Fibroblast of skin of left quadriceps (primary cell): ENCODE data around the gene MAP1LC3C.
A peak's percentile ranks its signal among the peaks of the same experiment; 100 is the strongest.

Experiments
- DNase-seq, 2 experiments: peaks; one replicate each; pipeline ENCODE4 v3.0.0-alpha.2; 2013; ENCODE audit warnings: low read depth in 2 of 2

MAP1LC3C gene

GRCh38 chr1:241999026-241999425 is at the start of gene MAP1LC3C:
TSS of gene MAP1LC3C (minus strand) at chr1:241999098. CDS start at chr1:241999008, 90 bp downstream.
- no peak for DNase-seq

GRCh38 chr1:242043165-242043564 is 44.3 kb upstream of the MAP1LC3C start:
- DNase-seq: no peak

DNA sequence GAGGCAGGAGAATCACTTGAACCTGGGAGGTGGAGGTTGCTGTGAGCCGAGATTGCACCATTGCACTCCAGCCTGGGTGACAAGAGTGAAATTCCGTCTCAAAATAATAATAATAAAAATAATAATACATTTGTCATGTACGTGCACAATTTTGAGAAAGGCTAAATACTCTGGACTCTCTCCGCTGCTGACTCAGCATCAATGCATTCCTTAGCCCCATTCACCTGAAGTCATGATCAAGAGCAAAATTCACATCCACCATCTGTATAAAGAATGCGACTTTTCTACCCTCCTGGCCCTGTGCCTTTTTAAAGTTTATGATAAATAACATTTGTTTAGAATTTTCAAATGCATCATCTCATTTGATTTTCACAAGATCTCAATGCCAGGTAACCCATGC is 35.5 kb upstream of the MAP1LC3C start:
- no peak for DNase-seq

DNA sequence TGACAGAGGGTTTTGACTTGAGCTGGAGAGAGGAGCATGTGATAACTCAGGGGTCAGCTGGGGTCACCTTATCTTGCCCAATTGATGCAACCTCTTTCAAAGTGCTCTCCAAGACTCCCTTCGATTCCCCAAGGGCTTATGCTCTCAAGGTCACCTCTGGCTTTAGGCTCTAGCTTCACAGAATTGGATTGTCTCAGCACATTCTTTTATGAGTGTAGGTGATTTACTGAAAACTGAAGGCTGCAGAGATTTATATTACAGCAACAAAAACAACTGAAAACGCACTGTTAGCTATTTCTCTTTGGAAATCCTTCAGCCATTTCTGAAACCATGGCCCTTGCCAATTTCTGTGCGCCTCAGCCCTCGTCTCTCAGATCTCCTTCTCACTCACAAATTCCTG is 34.5 kb upstream of the MAP1LC3C start:
- no peak for DNase-seq

DNA sequence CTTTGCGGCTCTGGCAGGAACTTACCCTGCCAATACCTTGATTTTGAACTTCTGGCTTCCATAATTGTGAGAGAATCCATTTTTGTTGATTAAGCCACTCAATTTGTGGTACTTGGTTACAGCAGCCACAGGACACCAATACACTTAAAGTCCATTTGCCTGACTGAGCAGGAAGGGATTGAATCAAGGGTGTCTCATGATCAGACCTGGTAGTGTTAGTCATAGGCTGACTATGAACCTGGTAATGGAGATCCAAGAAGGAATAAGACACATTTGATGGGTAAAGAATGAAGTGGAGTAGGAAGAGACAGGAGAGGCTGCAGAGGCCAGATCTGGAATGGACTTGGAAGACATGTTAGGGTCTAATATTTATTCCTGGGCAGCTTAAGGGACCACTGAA is 31.2 kb upstream of the MAP1LC3C start:
- no peak for DNase-seq

DNA sequence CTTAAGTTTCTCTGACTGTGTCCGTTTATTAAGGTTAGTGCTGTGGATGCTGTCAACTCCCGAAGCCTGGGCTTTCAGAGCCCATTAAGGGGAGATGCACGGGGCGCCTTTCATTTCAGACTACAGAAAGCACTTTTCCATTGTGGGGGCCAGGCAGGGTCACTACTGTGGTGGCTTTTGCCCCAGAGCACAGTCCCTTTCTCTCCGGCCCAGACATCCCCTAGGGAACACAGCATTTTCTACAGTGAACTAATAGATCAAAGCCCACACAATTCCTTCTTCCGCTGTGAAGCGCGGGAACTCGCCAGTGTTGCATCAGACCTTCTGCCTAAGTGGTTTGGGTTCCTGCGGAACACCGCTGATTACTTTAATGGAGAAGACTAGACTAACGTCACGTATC is 26.8 kb upstream of the MAP1LC3C start:
- no peak for DNase-seq

DNA sequence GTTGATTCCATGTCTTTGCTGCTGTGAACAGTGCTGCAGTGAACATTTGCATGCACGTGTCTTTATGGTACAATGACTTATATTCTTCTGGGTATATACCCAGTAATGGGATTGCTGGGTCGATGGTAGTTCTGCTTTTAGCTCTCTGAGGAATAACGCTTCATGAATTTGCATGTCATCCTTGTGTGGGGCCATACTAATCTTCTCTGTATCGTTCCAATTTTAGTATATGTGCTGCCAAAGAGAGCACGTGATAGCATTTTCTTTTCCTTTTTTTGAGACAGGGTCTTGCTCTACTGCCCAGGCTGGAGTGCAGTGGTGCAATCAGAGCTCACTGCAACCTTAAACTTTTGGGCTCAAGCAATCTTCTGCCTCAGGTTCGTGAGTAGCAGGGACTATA is 24.9 kb upstream of the MAP1LC3C start:
- no peak for DNase-seq

DNA sequence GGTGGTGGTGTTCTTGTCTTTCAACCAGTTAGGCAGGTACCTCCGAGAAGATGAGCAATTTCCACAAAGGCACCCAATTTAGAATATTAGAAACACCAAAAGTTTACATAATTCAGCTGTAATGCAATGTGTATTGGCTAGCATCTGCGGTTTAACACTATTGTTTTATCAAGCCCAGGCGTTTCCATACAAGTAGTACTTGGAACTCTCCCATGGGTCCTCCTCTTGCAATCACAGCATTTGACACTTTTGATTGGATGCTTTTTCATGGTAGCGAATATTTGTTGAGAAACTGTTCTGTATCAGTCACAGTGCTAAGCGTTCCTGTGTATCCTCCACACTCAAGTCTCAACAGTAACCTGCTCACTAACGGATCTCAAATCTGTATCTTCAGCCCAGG is 20.1 kb upstream of the MAP1LC3C start:
- DNase-seq: no peak

- no peak for DNase-seq
These were observed 18.8 kb upstream of the MAP1LC3C start for GRCh38 chr1:242017580-242018233.

- DNase-seq: no peak
These were observed 17.6 kb upstream of the MAP1LC3C start for GRCh38 chr1:242016479-242016878.

DNA sequence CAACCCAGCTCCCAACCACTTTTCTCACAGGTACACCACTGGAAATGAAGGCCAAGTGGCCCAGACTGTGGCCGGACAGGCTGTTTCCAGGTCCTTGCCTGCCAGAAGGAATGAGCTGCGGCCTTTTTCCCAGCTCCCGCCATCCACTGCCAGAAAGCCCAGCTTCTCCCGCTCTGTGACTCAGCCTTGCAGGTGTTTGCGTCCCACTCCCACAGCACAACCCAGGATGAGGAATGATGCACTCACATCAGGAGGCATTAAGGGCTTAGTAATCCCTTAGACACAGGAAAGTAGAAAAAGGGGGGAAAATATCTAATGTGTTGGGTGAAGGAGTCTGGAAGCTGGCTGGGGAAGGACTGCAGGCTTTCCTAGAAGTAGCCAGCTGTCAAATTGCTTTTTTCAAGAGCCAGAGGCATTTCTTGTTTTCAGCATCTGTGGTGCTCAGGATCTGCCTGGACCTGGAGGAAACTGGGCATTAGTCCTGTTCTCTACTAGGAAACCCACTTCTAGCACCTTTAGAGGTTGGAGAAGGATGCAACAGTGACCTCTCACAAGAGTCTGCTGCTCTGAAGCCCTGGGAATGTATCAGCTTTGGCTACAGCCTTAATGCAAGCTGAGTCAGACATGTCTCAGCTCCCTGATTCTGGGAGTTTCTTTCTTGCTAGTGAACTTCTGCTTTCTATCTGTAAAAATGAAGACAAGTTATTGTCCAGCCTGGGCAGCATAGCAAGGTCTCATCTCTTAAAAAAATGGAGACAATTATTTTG is 13.2 kb upstream of the MAP1LC3C start:
- DNase-seq: no peak

DNA sequence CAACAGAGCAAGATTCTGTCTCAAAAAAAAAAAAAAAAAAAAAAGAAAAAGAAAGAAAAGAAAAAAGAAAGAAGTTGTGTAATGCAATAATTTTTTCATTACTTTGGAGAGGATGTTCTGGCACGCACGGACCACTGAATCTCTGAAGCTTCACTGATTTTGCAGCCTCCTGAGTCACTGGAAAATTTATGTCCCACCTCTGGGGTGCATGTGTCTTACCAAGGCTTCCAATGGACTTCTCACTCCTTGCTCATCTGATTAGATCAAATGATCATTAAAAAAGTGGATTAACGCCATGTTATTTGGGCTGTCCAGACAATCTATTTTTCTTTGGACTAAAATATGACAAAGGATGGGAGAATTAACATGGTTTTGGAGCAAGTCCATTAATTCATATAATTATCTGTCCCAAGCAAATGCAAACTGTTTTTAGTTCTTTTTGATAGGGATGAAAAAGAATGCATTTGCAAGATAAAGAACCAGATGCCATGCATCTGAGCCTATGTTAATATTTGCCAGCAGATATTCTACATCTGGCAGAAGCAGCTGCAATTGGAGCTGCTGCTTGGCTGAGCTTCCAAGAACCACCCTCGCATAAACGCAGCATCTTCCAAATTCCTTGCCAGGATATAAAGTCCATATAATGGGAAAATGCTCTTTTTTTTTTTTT is 10.1 kb upstream of the MAP1LC3C start:
- DNase-seq: no peak

- DNase-seq: no peak
These were observed 8.1 kb upstream of the MAP1LC3C start for GRCh38 chr1:242006976-242007375.

DNA sequence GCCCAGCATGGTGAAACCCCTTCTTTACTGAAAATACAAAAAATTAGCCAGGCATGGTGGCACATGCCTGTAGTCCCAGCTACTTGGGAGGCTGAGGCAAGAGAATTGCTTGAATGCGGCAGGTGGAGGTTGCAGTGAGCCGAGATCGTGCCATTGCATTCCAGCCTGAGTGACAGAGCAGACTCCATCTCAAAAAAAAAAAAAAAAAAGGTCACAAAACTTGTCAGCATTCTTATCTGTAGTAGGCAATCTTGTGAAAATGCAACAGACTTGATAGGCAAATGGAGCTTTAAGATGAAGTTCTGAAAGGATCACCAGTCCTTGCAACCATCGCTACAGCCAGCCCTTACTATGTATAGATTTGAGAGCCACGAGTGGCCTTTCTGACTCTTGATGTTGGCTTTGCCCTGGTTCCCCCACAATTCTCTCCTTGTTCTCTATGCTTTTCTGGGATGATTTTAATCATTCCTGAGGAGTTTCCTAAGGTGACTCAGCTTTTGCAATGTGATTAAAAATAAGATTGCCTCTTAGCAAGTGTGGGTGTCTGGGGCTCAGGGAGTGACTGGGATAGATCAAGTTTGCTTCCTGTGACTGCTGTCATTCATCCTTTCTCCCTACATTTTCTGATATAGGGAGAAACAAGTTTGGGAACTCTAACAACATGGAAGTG is 7.1 kb upstream of the MAP1LC3C start:
- DNase-seq: no peak

DNA sequence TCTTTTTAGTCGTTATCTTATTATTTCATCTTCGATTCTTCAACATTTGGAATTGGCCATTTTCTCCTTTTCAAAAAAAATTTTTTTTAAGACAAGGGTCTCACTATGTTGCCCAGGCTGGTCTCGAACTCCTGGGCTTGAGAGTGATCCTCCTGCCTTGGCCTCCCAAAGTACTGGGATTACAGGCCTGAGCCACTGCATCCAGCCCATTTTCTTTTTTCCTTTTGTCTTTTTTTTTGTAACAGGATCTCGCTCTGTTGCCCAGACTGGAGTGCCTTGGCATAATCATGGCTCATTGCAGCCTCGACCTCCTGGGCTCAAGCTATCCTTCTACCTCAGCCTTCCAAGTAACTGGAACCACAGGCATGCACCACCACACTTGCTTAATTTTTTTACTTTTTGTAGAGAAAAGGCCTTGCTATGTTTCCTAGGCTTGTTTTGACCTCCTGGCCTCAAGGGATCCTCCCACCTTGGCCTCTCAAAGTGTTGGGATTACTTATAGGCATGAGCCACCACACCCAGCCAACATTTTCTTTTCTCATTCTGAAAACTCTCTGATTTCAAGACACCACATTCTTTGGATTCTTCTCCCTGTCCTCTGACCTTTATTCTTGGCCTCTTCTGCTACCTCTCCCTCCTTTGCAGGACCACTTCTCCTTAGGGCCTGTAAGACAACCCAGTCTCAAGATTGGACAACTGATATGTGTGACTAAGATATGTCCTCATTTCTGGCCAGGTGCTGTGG is 6.0 kb upstream of the MAP1LC3C start:
- DNase-seq: no peak

GRCh38 chr1:242002510-242002909 is 3.6 kb upstream of the MAP1LC3C start:
- no peak for DNase-seq

DNA sequence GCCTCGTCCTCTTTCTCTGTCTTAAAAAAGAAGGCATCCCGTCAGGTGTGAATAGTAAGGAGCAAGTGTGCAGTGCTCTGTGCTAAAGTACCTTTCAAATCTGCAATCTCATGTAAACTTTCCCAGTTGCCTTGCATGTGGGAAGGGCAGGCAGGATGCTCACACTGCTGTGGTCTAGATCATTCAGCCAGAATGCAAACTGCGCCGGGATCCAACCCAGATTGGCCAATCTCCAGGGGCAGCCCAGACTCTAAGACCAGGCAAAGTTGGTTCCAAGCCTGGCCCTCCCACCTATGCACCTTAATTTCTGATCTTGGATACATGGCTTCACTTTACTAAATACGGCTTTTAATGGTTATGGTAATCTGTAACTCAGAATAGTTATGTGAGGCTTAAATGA is 3.2 kb upstream of the MAP1LC3C start:
- DNase-seq: no peak

DNA sequence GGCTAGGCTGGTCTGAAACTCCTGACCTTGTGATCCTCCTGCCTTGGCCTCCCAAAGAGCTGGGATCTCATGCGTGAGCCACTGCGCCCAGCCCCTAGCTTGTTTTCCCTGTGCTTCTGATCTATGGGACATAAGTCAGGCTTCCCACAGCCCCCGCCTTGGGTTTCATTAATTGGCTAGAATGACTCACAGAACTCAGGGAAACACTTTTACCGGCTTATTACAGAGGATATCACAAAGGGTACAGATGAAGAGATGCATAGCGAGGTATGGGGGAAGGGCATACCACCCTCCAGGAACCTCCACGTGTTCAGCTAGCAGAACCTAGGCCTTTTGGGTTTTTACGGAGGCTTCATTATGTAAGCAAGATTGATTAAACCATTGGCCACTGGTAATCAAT is 1.5 kb upstream of the MAP1LC3C start:
- no peak for DNase-seq

GRCh38 chr1:241998412-241998921 is 431 bp downstream of the MAP1LC3C start:
- DNase-seq: peak; percentile 59 to 64

- no peak for DNase-seq
These were observed 1.4 kb downstream of the MAP1LC3C start for GRCh38 chr1:241997401-241997998.

- no peak for DNase-seq
These were observed 4.7 kb downstream of the MAP1LC3C start for GRCh38 chr1:241994171-241994570.
